ENCODE measurements around the gene ATP10A. TPM values are rescaled to one million over a fixed set of nuclear protein-coding genes. Genes with fewer than 3 reads are reported as not detected.

Gene ATP10A
- total RNA-seq, 4 donors from 2014 or later, result 1.4 to 10.0 (median 3.6) TPM

GRCh38 chr15:25777037-25777436 lies 86.1 kb downstream of the ATP10A start:
- H3K27me3 ChIP-seq, result no peaks in the 10 kb centered on the region
- no peak for DNase-seq
- intact Hi-C loops (cut with DNase I; ENCODE audit: low total_unique reads), result no loop called here
- TF ChIP-seq CTCF (IDR thresholded peaks at IDR 0.05), result no peak
- no peak for TF ChIP-seq EP300 (IDR thresholded peaks at IDR 0.05; ENCODE audit: low read depth)
- no peak for TF ChIP-seq POLR2A (IDR thresholded peaks at IDR 0.05)
- no peak for TF ChIP-seq POLR2AphosphoS5 (IDR thresholded peaks at IDR 0.05)
- no peaks in the 10 kb centered on the region for H3K36me3 ChIP-seq
- WGBS, 2 donors (ENCODE audit: low coverage in 1 of 2), result 83% methylated on average over 11 of the region's 11 CpGs; no CpG with 5 or more reads in 1 of the 2 donors
- H3K9me3 ChIP-seq, result no peaks in the 10 kb centered on the region
- in situ Hi-C loops (cut with MboI; ENCODE audit: low pct_ligation_motif_present in 1 of 4, low pct_unique_long_range_greater_than_20kb in 1 of 4, low sequenced_read_pairs in 3 of 4), result no loop called here
- H3K4me3 ChIP-seq, result no peak overlapping the region
- H3K4me1 ChIP-seq, result peaks cover 0 to 12% (median 3%) of the 10 kb centered on the region in 4 donors
- no peak overlapping the region for H3K27ac ChIP-seq

- Histone ChIP-seq H3K27ac (peak overlapping the region; percentile 23 to 58 (median 56)), H3K4me3 (no peak overlapping the region), H3K4me1 (peaks cover 0 to 12% (median 3%) of the 10 kb centered on the region in 4 donors), H3K36me3 (no peaks in the 10 kb centered on the region), H3K27me3 (no peaks in the 10 kb centered on the region), H3K9me3 (no peaks in the 10 kb centered on the region)
- WGBS, 2 donors (ENCODE audit: low coverage in 1 of 2), result 81 to 87% methylated on average over 13 to 15 of the region's 15 CpGs
- no peak for TF ChIP-seq POLR2A (IDR thresholded peaks at IDR 0.05)
- no peak for TF ChIP-seq CTCF (IDR thresholded peaks at IDR 0.05)
- TF ChIP-seq POLR2AphosphoS5 (IDR thresholded peaks at IDR 0.05), result no peak
- no peak for TF ChIP-seq EP300 (IDR thresholded peaks at IDR 0.05; ENCODE audit: low read depth)
- intact Hi-C loops (cut with DNase I; ENCODE audit: low total_unique reads) (no loop called here), in situ Hi-C loops (cut with MboI; ENCODE audit: low pct_ligation_motif_present in 1 of 4, low pct_unique_long_range_greater_than_20kb in 1 of 4, low sequenced_read_pairs in 3 of 4) (no loop called here)
- DNase-seq, result no peak
Measured at GRCh38 chr15:25776071-25776746, 86.9 kb downstream of the ATP10A start.

GRCh38 chr15:25775317-25775912 lies 87.7 kb downstream of the ATP10A start:
- peaks cover 0 to 12% (median 3%) of the 10 kb centered on the region in 4 donors for H3K4me1 ChIP-seq
- WGBS, 2 donors (ENCODE audit: low coverage in 1 of 2), result 32 to 50% methylated on average over 1 to 13 of the region's 13 CpGs

More at GRCh38 chr15:25775317-25775912, 87.7 kb downstream of the ATP10A start:
- in situ Hi-C loops (cut with MboI; ENCODE audit: low pct_ligation_motif_present in 1 of 4, low pct_unique_long_range_greater_than_20kb in 1 of 4, low sequenced_read_pairs in 3 of 4) (no loop called here), intact Hi-C loops (cut with DNase I; ENCODE audit: low total_unique reads) (no loop called here)
- Histone ChIP-seq H3K4me3 (no peak overlapping the region), H3K36me3 (no peaks in the 10 kb centered on the region), H3K9me3 (no peaks in the 10 kb centered on the region), H3K27ac (peak overlapping the region; percentile 23 to 58 (median 56)), H3K27me3 (no peaks in the 10 kb centered on the region)
- peak; percentile 26 for DNase-seq
- TF ChIP-seq CTCF (IDR thresholded peaks at IDR 0.05) (no peak), POLR2AphosphoS5 (IDR thresholded peaks at IDR 0.05) (peak in 2 of 3 donors; percentile 29 to 45)
